Measurements from ENCODE around the gene CEP192.

DNA sequence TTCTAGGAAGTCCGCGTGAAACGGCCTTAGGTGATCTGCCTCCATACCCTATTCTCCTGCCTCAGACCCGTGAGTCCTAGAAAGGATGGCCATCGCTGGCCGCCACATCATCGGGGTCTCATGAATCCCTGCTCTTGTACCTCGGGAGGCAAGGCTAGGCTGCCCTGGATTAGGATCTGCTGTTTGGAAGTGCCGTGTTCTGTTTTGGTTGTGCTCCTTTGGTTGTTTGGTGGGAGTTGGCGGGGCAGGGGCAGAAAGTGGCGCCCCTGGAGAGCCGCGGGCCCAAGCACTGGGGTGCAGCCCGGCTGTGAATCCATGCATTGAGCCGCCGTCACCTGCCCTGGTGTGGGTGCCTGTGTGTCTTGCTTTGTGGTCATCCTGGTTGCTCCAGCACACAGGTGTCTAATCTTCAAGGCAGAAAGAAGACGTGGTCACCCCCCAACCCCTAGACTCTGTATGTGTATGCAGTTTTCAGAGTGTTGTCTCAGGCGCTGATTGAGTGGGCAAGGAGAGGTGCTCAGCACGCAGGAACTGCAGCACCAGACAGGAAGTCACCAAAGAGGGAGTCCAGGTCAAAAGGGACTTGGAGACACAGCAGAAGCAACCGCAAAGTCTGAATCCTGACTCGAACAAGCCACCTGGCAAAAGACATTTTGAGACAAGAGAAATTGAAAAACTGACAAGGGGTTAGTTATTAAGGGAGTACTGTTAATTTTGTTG, 147.4 kb downstream of the CEP192 start:
- TF ChIP-seq, protein P1, sequence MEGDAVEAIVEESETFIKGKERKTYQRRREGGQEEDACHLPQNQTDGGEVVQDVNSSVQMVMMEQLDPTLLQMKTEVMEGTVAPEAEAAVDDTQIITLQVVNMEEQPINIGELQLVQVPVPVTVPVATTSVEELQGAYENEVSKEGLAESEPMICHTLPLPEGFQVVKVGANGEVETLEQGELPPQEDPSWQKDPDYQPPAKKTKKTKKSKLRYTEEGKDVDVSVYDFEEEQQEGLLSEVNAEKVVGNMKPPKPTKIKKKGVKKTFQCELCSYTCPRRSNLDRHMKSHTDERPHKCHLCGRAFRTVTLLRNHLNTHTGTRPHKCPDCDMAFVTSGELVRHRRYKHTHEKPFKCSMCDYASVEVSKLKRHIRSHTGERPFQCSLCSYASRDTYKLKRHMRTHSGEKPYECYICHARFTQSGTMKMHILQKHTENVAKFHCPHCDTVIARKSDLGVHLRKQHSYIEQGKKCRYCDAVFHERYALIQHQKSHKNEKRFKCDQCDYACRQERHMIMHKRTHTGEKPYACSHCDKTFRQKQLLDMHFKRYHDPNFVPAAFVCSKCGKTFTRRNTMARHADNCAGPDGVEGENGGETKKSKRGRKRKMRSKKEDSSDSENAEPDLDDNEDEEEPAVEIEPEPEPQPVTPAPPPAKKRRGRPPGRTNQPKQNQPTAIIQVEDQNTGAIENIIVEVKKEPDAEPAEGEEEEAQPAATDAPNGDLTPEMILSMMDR (IDR thresholded peaks at IDR 0.05), result no peak
- TF ChIP-seq POLR2A (IDR thresholded peaks at IDR 0.05) (no peak), EP300 (IDR thresholded peaks at IDR 0.05) (no peak)
